ENCODE data around the gene ZBP1.

Gene ZBP1

GRCh38 chr20:57581202-57582028 lies 38.8 kb downstream of the ZBP1 start:
- DNase-seq (ENCODE audit: low read depth, low spot score), result no peak
- TF ChIP-seq CTCF (IDR thresholded peaks at IDR 0.05; ENCODE audit: low read depth, low read length), result no peak
- no peak overlapping the region for H3K4me3 ChIP-seq (ENCODE audit: low read depth, low read length)
- in situ Hi-C loops (cut with HindIII; ENCODE audit: low sequenced_read_pairs), result no loop called here

- no peak for DNase-seq (ENCODE audit: low read depth, low spot score)
- in situ Hi-C loops (cut with HindIII; ENCODE audit: low sequenced_read_pairs), result no loop called here
- no peak for TF ChIP-seq CTCF (IDR thresholded peaks at IDR 0.05; ENCODE audit: low read depth, low read length)
- no peak overlapping the region for H3K4me3 ChIP-seq (ENCODE audit: low read depth, low read length)
Measured at GRCh38 chr20:57580478-57581201, 39.6 kb downstream of the ZBP1 start.

GRCh38 chr20:57579898-57580447 lies 40.3 kb downstream of the ZBP1 start:
- TF ChIP-seq CTCF (IDR thresholded peaks at IDR 0.05; ENCODE audit: low read depth, low read length), result no peak
- no peak overlapping the region for H3K4me3 ChIP-seq (ENCODE audit: low read depth, low read length)
- DNase-seq (ENCODE audit: low read depth, low spot score), result no peak
- in situ Hi-C loops (cut with HindIII; ENCODE audit: low sequenced_read_pairs), result no loop called here

- in situ Hi-C loops (cut with HindIII; ENCODE audit: low sequenced_read_pairs), result no loop called here
- TF ChIP-seq CTCF (IDR thresholded peaks at IDR 0.05; ENCODE audit: low read depth, low read length), result no peak
- DNase-seq (ENCODE audit: low read depth, low spot score), result no peak
- no peak overlapping the region for H3K4me3 ChIP-seq (ENCODE audit: low read depth, low read length)
Measured at GRCh38 chr20:57579331-57579897, 40.8 kb downstream of the ZBP1 start.

- DNase-seq (ENCODE audit: low read depth, low spot score), result no peak
- no peak for TF ChIP-seq CTCF (IDR thresholded peaks at IDR 0.05; ENCODE audit: low read depth, low read length)
- in situ Hi-C loops (cut with HindIII; ENCODE audit: low sequenced_read_pairs), result no loop called here
- H3K4me3 ChIP-seq (ENCODE audit: low read depth, low read length), result no peak overlapping the region
Measured at GRCh38 chr20:57578476-57579165, 41.6 kb downstream of the ZBP1 start.

Data from astrocyte of the spinal cord (primary cell).